Mesendoderm (in vitro differentiated cells): ENCODE measurements around the gene SEC24C.
"Not testable (repeated sequence)": the region's sequence is repeated elsewhere in the genome, so short reads cannot be mapped to it uniquely, and the experiment has no call there.

Experiments
- DNase-seq: peaks from one replicate; pipeline ENCODE4 v3.0.0; 2013
- H2AK5ac ChIP-seq: 2 replicates; pipeline ENCODE4 v1.6.1; 2013; ENCODE audit warnings: low read length, inconsistent platforms
- H2BK120ac ChIP-seq: 2 replicates; pipeline ENCODE4 v1.6.1; 2013; ENCODE audit warnings: low read depth, mild to moderate bottlenecking, low read length, moderate library complexity, mixed read lengths
- H2BK15ac ChIP-seq: replicated peaks from 2 replicates; pipeline ENCODE4 v1.6.1; 2013; ENCODE audit warnings: low read depth, mild to moderate bottlenecking, moderate library complexity
- H2BK5ac ChIP-seq: 2 replicates; pipeline ENCODE4 v1.6.1; 2013; ENCODE audit warnings: low read length, inconsistent platforms
- H3K18ac ChIP-seq: 2 replicates; pipeline ENCODE4 v1.6.1; 2013; ENCODE audit warnings: mild to moderate bottlenecking, low read length, mixed read lengths
- H3K23ac ChIP-seq: one replicate; pipeline ENCODE4 v1.6.1; 2013; ENCODE audit warnings: low read length
- H3K27ac ChIP-seq: 2 replicates; pipeline ENCODE4 v1.5.1; 2013; ENCODE audit warnings: low read depth, mild to moderate bottlenecking, inconsistent platforms, low read length, moderate library complexity
- H3K27me3 ChIP-seq: 2 replicates; pipeline ENCODE4 v1.6.1; 2013; ENCODE audit warnings: low read length, control low read depth, mild to moderate bottlenecking, inconsistent platforms; ENCODE audit not compliant: insufficient read depth, poor library complexity
- H3K36me3 ChIP-seq: 2 replicates; pipeline ENCODE4 v1.6.1; 2013; ENCODE audit warnings: low read length, inconsistent platforms; ENCODE audit not compliant: control insufficient read depth, insufficient read depth
- H3K4ac ChIP-seq: one replicate; pipeline ENCODE4 v1.6.1; 2013; ENCODE audit warnings: low read depth, mild to moderate bottlenecking, low read length, moderate library complexity
- H3K4me1 ChIP-seq: 2 replicates; pipeline ENCODE4 v1.6.1; 2013; ENCODE audit warnings: low read depth, low read length, inconsistent platforms; ENCODE audit not compliant: control insufficient read depth
- H3K4me2 ChIP-seq: 2 replicates; pipeline ENCODE4 v1.6.1; 2013; ENCODE audit warnings: low read length
- H3K4me3 ChIP-seq: 2 replicates; pipeline ENCODE4 v1.5.1; 2013; ENCODE audit warnings: mild to moderate bottlenecking, low read length
- H3K56ac ChIP-seq: one replicate; pipeline ENCODE4 v1.6.1; 2013; ENCODE audit warnings: low read length
- H3K79me1 ChIP-seq: 2 replicates; pipeline ENCODE4 v1.6.1; 2013; ENCODE audit warnings: low read length, inconsistent platforms
- H3K79me2 ChIP-seq: 2 replicates; pipeline ENCODE4 v1.6.1; 2013; ENCODE audit warnings: mild to moderate bottlenecking, low read length; ENCODE audit not compliant: control insufficient read depth, insufficient read depth
- H3K9ac ChIP-seq: 2 replicates; pipeline ENCODE4 v1.6.1; 2013; ENCODE audit warnings: low read length, inconsistent platforms
- H4K5ac ChIP-seq: one replicate; pipeline ENCODE4 v1.6.1; 2013; ENCODE audit warnings: low read length
- H4K8ac ChIP-seq: one replicate; pipeline ENCODE4 v1.6.1; 2013; ENCODE audit warnings: low read depth, mild to moderate bottlenecking, control low read depth, low read length, moderate library complexity
- WGBS: extraction: QIAGEN DNeasy Blood & Tissue Kit; methylation state at CpG from one replicate; pipeline ENCODE4 v1.1.7; 2013; ENCODE audit warnings: low lambda C conversion rate, missing lambda C conversion rate; ENCODE audit not compliant: insufficient coverage; ENCODE audit errors: extremely low coverage; 5-methylcytosine and 5-hydroxymethylcytosine counted together

The SEC24C gene

DNA sequence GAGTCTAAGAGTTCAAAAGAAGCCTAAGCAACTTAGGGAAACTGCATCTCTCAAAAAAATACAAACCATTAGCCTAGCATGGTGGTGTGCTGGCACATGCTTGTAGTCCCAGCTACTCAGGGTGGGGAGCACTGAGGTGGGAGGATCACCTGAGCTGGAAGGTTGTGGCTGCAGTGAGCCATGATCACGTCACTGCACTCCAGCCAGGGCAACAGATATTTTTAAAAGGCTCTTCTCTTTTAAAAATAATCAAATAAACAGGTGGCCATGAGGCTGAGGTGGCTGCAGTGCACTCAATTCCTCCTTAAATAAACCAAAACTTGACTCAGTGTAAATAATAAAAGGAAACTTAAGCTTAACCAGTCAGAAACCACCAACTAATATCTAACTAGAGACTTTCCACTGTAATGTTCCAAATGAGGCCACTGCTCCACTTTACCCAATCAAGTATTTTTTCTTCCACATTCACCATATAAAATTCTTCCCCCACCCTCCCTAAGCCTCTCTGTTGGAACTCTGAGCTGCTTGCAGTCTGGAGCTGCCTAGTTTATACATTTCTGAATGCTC lies 38.6 kb upstream of the SEC24C start:
- not testable (repeated sequence) for H3K4me3 ChIP-seq, H3K18ac ChIP-seq
- WGBS = no CpG with 5 or more reads among the region's 1 CpG

DNA sequence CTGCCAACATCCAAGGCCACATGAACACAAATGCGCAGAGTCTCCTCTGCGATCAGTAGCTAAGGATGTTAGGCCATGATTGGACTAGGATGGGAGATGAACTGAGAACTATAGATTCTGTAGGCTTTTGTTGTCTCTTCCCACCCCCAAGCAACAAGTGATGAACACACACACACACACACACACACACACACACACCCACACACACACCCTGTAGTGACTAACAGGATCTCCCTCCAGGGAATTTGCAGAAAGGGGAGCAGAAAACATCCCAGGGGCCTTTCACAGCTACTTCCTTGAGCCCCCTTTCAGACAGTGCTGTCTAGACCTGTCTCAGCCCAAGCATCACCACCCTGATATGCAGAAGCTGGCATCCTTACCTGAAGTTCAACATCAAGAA lies 37.7 kb upstream of the SEC24C start:
- H3K4me3 ChIP-seq, H3K4me1 ChIP-seq, H3K9ac ChIP-seq, H2BK120ac ChIP-seq, H3K27me3 ChIP-seq, H3K4me2 ChIP-seq, H3K18ac ChIP-seq, H3K4ac ChIP-seq, H4K5ac ChIP-seq, H3K56ac ChIP-seq, H2AK5ac ChIP-seq, H2BK15ac ChIP-seq, H3K23ac ChIP-seq, H3K79me2 ChIP-seq, H2BK5ac ChIP-seq, DNase-seq, H3K36me3 ChIP-seq, H4K8ac ChIP-seq, H3K27ac ChIP-seq, H3K79me1 ChIP-seq: not testable (repeated sequence)
- WGBS = no CpG with 5 or more reads among the region's 2 CpGs

More for the DNA sequence above, 38.6 kb upstream of the SEC24C start:
- not testable (repeated sequence) for H3K79me1 ChIP-seq, H3K27me3 ChIP-seq, H2AK5ac ChIP-seq, H4K5ac ChIP-seq, H3K27ac ChIP-seq, H3K9ac ChIP-seq, H3K56ac ChIP-seq, H2BK5ac ChIP-seq, H3K4ac ChIP-seq, H3K79me2 ChIP-seq, DNase-seq, H3K4me1 ChIP-seq, H2BK15ac ChIP-seq, H3K23ac ChIP-seq, H2BK120ac ChIP-seq, H3K4me2 ChIP-seq, H3K36me3 ChIP-seq, H4K8ac ChIP-seq

DNA sequence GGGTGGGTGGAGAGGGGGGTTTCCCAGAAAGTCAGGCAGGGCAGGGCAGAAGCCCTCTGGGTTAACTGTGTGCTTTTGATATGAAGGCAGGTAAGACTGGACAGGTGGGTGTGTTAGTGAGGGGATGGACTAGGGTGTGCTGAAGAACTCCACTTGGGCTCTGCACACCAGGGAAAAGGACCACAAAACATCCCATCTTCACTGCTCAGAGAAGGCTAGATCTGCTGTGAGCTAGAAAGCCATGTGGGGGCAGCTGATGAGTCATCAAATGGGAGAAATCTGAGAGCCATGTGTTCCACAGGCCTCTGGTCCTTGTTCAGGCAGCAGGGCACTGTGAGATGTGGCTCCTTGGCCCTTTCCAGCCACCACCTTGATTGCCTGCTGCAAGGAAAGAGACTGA lies 36.5 kb upstream of the SEC24C start:
- not testable (repeated sequence) for H3K4me1 ChIP-seq, H3K36me3 ChIP-seq, H3K4me2 ChIP-seq, H4K5ac ChIP-seq, H3K79me2 ChIP-seq, H3K27ac ChIP-seq, H3K23ac ChIP-seq, H3K79me1 ChIP-seq, H2AK5ac ChIP-seq, DNase-seq, H3K4ac ChIP-seq, H3K9ac ChIP-seq, H2BK5ac ChIP-seq, H2BK15ac ChIP-seq, H3K18ac ChIP-seq, H3K27me3 ChIP-seq, H3K4me3 ChIP-seq, H3K56ac ChIP-seq, H2BK120ac ChIP-seq, H4K8ac ChIP-seq

DNA sequence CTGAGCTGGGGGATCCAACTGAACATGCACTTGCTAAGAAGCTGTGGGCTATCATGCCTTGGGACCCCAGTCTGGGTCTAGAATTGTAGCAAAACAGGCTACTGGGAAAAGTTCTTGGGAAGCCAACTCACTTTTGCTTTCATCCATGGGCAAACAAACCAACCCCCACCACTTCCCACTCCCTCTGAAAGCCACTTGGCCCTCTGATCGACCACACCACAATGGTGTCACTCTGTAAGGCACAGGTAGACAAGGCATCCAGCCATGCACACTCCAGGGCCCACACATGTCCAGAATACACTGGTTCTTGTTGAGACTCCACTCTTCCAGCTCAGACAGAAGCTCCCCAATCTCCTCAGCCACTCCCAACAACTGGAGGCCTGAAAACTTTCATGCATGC lies 36.0 kb upstream of the SEC24C start:
- not testable (repeated sequence) for H3K56ac ChIP-seq, H3K4ac ChIP-seq, H2AK5ac ChIP-seq, DNase-seq, H3K79me1 ChIP-seq, H3K4me1 ChIP-seq, H3K23ac ChIP-seq, H2BK15ac ChIP-seq, H3K27me3 ChIP-seq, H2BK5ac ChIP-seq, H3K4me2 ChIP-seq, H3K18ac ChIP-seq, H4K8ac ChIP-seq, H3K4me3 ChIP-seq, H2BK120ac ChIP-seq, H4K5ac ChIP-seq, H3K79me2 ChIP-seq, H3K27ac ChIP-seq, H3K36me3 ChIP-seq, H3K9ac ChIP-seq
- WGBS = no CpG with 5 or more reads among the region's 1 CpG

- not testable (repeated sequence) for H3K27ac ChIP-seq, H3K4ac ChIP-seq
- no CpG with 5 or more reads among the region's 5 CpGs for WGBS
Observed at GRCh38 chr10:73711683-73712082, 32.5 kb upstream of the SEC24C start.

GRCh38 chr10:73713912-73714311 lies 30.3 kb upstream of the SEC24C start:
- not testable (repeated sequence) for H3K4me3 ChIP-seq, H3K36me3 ChIP-seq, H3K4me1 ChIP-seq, H3K4me2 ChIP-seq, H3K27ac ChIP-seq, H3K27me3 ChIP-seq, H3K56ac ChIP-seq, H2BK15ac ChIP-seq, H2BK120ac ChIP-seq, H3K4ac ChIP-seq, H3K79me1 ChIP-seq, H3K23ac ChIP-seq, H2AK5ac ChIP-seq, H3K18ac ChIP-seq, H4K8ac ChIP-seq, H2BK5ac ChIP-seq, DNase-seq, H3K9ac ChIP-seq, H3K79me2 ChIP-seq, H4K5ac ChIP-seq
- no CpG with 5 or more reads among the region's 3 CpGs for WGBS

More at GRCh38 chr10:73711683-73712082, 32.5 kb upstream of the SEC24C start:
- not testable (repeated sequence) for H3K9ac ChIP-seq, H2BK120ac ChIP-seq, H2BK15ac ChIP-seq, H3K23ac ChIP-seq, H3K27me3 ChIP-seq, H4K5ac ChIP-seq, H3K18ac ChIP-seq, H2AK5ac ChIP-seq, H2BK5ac ChIP-seq, H3K36me3 ChIP-seq, H3K79me1 ChIP-seq, DNase-seq, H4K8ac ChIP-seq, H3K79me2 ChIP-seq, H3K4me3 ChIP-seq, H3K56ac ChIP-seq, H3K4me1 ChIP-seq, H3K4me2 ChIP-seq
